Mesothelial cell of epicardium (in vitro differentiated cells): ENCODE measurements around the gene MAP4K1. TPM values are rescaled to one million over a fixed set of nuclear protein-coding genes. Genes with fewer than 3 reads are reported as not detected.

Experiments used
- DNase-seq, 2 experiments: peaks; one replicate each; pipeline ENCODE4 v3.0.0; 2021; ENCODE audit warnings: low spot score in 2 of 2; ENCODE audit not compliant: unreplicated experiment in 2 of 2
- H3K27ac Mint-ChIP-seq: 2 replicates; pipeline ENCODE4 v1.8.0; 2021; ENCODE audit warnings: mixed read lengths
- H3K27me3 Mint-ChIP-seq: 2 replicates; pipeline ENCODE4 v1.8.0; 2021; ENCODE audit warnings: low read depth, mixed read lengths
- H3K36me3 Mint-ChIP-seq: 2 replicates; pipeline ENCODE4 v1.8.0; 2021; ENCODE audit warnings: mixed read lengths
- H3K4me1 Mint-ChIP-seq: 2 replicates; pipeline ENCODE4 v1.8.0; 2021; ENCODE audit warnings: mixed read lengths
- H3K4me3 Mint-ChIP-seq: 2 replicates; pipeline ENCODE4 v1.8.0; 2021; ENCODE audit warnings: mild to moderate bottlenecking, moderate library complexity, mixed read lengths
- H3K9me3 Mint-ChIP-seq: 2 replicates; pipeline ENCODE4 v1.8.0; 2021; ENCODE audit warnings: mixed read lengths
- total RNA-seq: library from RNA; stranded (reverse); gene quantifications from 3 replicates; pipeline ENCODE4 v1.2.1, GENCODE V29; 2021
- TF ChIP-seq, protein P1 (sequence below): fragments of 200-600 bp; sonication (generic); IDR thresholded peaks from one replicate; pipeline ENCODE4 v1.5.0; 2021; ENCODE audit warnings: antibody characterized with exemption; ENCODE audit not compliant: unreplicated experiment

Gene MAP4K1
- total RNA-seq, 1 donor from 2014 or later: 5.6 TPM

DNA sequence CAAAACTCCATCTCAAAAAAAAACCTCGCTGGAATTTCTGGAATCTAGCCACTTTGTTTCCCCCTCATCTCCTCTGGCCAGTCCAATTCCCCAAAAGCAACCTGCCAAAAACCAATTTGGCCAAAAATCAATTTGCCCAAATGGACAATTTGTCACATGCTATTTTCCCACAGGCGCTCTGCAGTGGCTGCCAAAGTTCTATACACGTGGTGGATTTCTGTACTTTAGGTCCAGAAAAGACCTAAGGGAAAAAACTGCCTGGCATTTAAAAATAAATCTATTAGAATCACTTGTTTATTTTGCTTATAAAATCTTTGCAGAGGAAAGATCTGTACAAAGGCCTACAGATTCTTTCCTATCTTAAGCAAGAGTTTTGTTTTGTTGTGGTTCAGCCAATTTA is 79.4 kb downstream of the MAP4K1 start:
- no peak for DNase-seq
- Mint-ChIP-seq H3K36me3 (no peaks in the 10 kb centered on the region), H3K4me3 (no peak overlapping the region), H3K27me3 (no peaks in the 10 kb centered on the region), H3K27ac (no peak overlapping the region), H3K9me3 (peaks cover 8% of the 10 kb centered on the region), H3K4me1 (peaks cover 13% of the 10 kb centered on the region)
- TF ChIP-seq, protein P1, sequence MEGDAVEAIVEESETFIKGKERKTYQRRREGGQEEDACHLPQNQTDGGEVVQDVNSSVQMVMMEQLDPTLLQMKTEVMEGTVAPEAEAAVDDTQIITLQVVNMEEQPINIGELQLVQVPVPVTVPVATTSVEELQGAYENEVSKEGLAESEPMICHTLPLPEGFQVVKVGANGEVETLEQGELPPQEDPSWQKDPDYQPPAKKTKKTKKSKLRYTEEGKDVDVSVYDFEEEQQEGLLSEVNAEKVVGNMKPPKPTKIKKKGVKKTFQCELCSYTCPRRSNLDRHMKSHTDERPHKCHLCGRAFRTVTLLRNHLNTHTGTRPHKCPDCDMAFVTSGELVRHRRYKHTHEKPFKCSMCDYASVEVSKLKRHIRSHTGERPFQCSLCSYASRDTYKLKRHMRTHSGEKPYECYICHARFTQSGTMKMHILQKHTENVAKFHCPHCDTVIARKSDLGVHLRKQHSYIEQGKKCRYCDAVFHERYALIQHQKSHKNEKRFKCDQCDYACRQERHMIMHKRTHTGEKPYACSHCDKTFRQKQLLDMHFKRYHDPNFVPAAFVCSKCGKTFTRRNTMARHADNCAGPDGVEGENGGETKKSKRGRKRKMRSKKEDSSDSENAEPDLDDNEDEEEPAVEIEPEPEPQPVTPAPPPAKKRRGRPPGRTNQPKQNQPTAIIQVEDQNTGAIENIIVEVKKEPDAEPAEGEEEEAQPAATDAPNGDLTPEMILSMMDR: no peak

Other genes with a start within 250 kb of the MAP4K1 start
- 131 to 144 TPM (median 135 TPM) in 3 replicates for gene PSMD8, start 243.4 kb downstream of the MAP4K1 start, total RNA-seq
- gene GGN, start 229.9 kb downstream of the MAP4K1 start, total RNA-seq: 1.3 to 2.4 TPM (median 2.0 TPM) in 3 replicates
- gene SPRED3, start 229.3 kb downstream of the MAP4K1 start, total RNA-seq: 6.7 to 7.1 TPM (median 7.0 TPM) in 3 replicates
- gene FAM98C, start 214.9 kb downstream of the MAP4K1 start, total RNA-seq: 17.9 to 20.6 TPM (median 18.8 TPM) in 3 replicates
- 1.1 to 1.7 TPM (median 1.2 TPM) in 3 replicates for gene RASGRP4, start 191.7 kb downstream of the MAP4K1 start, total RNA-seq
- 0.20 to 0.49 TPM (median 0.27 TPM) in 3 replicates for gene RYR1, start 184.3 kb downstream of the MAP4K1 start, total RNA-seq
- 198 to 213 TPM (median 201 TPM) in 3 replicates for gene EIF3K, start 1.2 kb upstream of the MAP4K1 start, total RNA-seq
- 452 to 469 TPM (median 460 TPM) in 3 replicates for gene ACTN4, start 29.7 kb upstream of the MAP4K1 start, total RNA-seq
- gene CAPN12, start 126.5 kb upstream of the MAP4K1 start, total RNA-seq: 6.1 to 6.8 TPM (median 6.7 TPM) in 3 replicates
- not detected in 3 replicates for gene LGALS7, start 155.6 kb upstream of the MAP4K1 start, total RNA-seq
- 1.2 TPM in 1 of 3 replicates, not detected in the others for gene LGALS7B, start 171.2 kb upstream of the MAP4K1 start, total RNA-seq
- gene LGALS4, start 195.0 kb upstream of the MAP4K1 start, total RNA-seq: 1.4 to 3.0 TPM (median 1.6 TPM) in 3 replicates
- 79.5 to 91.4 TPM (median 85.9 TPM) in 3 replicates for gene ECH1, start 213.8 kb upstream of the MAP4K1 start, total RNA-seq
- gene HNRNPL, start 232.0 kb upstream of the MAP4K1 start, total RNA-seq: 423 to 443 TPM (median 425 TPM) in 3 replicates